ENCODE data around the gene SLC30A9.

The SLC30A9 gene

GRCh38 chr4:42066402-42066801 is 76.1 kb downstream of the SLC30A9 start:
- DNase-seq, result no peak
- ChIA-PET CTCF (no interaction called here), POLR2A (no interaction called here)
- H3K9me3 ChIP-seq (ENCODE audit: control extremely low read depth in 1 of 5, control insufficient read depth in 4 of 5, insufficient read depth in 2 of 5, low read depth in 1 of 5, low read length in 4 of 5), result no peaks in the 10 kb centered on the region
- WGBS (ENCODE audit: insufficient coverage), result no CpG with 5 or more reads among the region's 2 CpGs
- no peak overlapping the region for H3K4me3 ChIP-seq (ENCODE audit: control insufficient read depth in 1 of 7, extremely low read depth in 1 of 7, insufficient read depth in 4 of 7, low read depth in 2 of 7, low read length in 6 of 7)
- peaks cover 10 to 27% (median 19%) of the 10 kb centered on the region in 4 experiments for H3K36me3 ChIP-seq (ENCODE audit: control insufficient read depth in 4 of 4, insufficient read depth in 4 of 4, low read length in 3 of 4)
- H3K4me1 ChIP-seq (ENCODE audit: control extremely low read depth in 1 of 4, control insufficient read depth in 4 of 4, insufficient read depth in 4 of 4, low read length in 3 of 4), result no peaks in the 10 kb centered on the region
- no peak overlapping the region for H3K27ac ChIP-seq (ENCODE audit: insufficient read depth in 1 of 2, low read depth in 1 of 2, low read length in 2 of 2, poor library complexity in 1 of 2, severe bottlenecking in 2 of 2)
- no peaks in the 10 kb centered on the region for H3K27me3 ChIP-seq (replicated peaks in 2 of 5; ENCODE audit: control insufficient read depth in 4 of 5, insufficient read depth in 5 of 5, low read length in 4 of 5)

GRCh38 chr4:42067264-42067663 is 76.9 kb downstream of the SLC30A9 start:
- DNase-seq, result no peak
- Histone ChIP-seq H3K4me1 (ENCODE audit: control extremely low read depth in 1 of 4, control insufficient read depth in 4 of 4, insufficient read depth in 4 of 4, low read length in 3 of 4) (no peaks in the 10 kb centered on the region), H3K27me3 (replicated peaks in 2 of 5; ENCODE audit: control insufficient read depth in 4 of 5, insufficient read depth in 5 of 5, low read length in 4 of 5) (no peaks in the 10 kb centered on the region), H3K9me3 (ENCODE audit: control extremely low read depth in 1 of 5, control insufficient read depth in 4 of 5, insufficient read depth in 2 of 5, low read depth in 1 of 5, low read length in 4 of 5) (no peaks in the 10 kb centered on the region), H3K36me3 (ENCODE audit: control insufficient read depth in 4 of 4, insufficient read depth in 4 of 4, low read length in 3 of 4) (peaks cover 10 to 27% (median 19%) of the 10 kb centered on the region in 4 experiments), H3K27ac (ENCODE audit: insufficient read depth in 1 of 2, low read depth in 1 of 2, low read length in 2 of 2, poor library complexity in 1 of 2, severe bottlenecking in 2 of 2) (no peak overlapping the region), H3K4me3 (ENCODE audit: control insufficient read depth in 1 of 7, extremely low read depth in 1 of 7, insufficient read depth in 4 of 7, low read depth in 2 of 7, low read length in 6 of 7) (no peak overlapping the region)
- POLR2A ChIA-PET, result no interaction called here
- CTCF ChIA-PET, result no interaction called here
- WGBS (ENCODE audit: insufficient coverage), result no CpG with 5 or more reads among the region's 2 CpGs

- DNase-seq, result no peak
- Histone ChIP-seq H3K9me3 (ENCODE audit: control extremely low read depth in 1 of 5, control insufficient read depth in 4 of 5, insufficient read depth in 2 of 5, low read depth in 1 of 5, low read length in 4 of 5) (no peaks in the 10 kb centered on the region), H3K27ac (ENCODE audit: insufficient read depth in 1 of 2, low read depth in 1 of 2, low read length in 2 of 2, poor library complexity in 1 of 2, severe bottlenecking in 2 of 2) (no peak overlapping the region), H3K4me1 (ENCODE audit: control extremely low read depth in 1 of 4, control insufficient read depth in 4 of 4, insufficient read depth in 4 of 4, low read length in 3 of 4) (no peaks in the 10 kb centered on the region), H3K4me3 (ENCODE audit: control insufficient read depth in 1 of 7, extremely low read depth in 1 of 7, insufficient read depth in 4 of 7, low read depth in 2 of 7, low read length in 6 of 7) (no peak overlapping the region), H3K36me3 (ENCODE audit: control insufficient read depth in 4 of 4, insufficient read depth in 4 of 4, low read length in 3 of 4) (peaks cover 7 to 15% (median 11%) of the 10 kb centered on the region in 4 experiments), H3K27me3 (replicated peaks in 2 of 5; ENCODE audit: control insufficient read depth in 4 of 5, insufficient read depth in 5 of 5, low read length in 4 of 5) (no peaks in the 10 kb centered on the region)
- POLR2A ChIA-PET, result no interaction called here
- CTCF ChIA-PET, result no interaction called here
- WGBS (ENCODE audit: insufficient coverage), result 100% methylated on average over 1 of the region's 4 CpGs
Observed at GRCh38 chr4:42070463-42070862, 80.1 kb downstream of the SLC30A9 start.

- WGBS (ENCODE audit: insufficient coverage), result 100% methylated on average over 1 of the region's 1 CpG
- Histone ChIP-seq H3K36me3 (ENCODE audit: control insufficient read depth in 4 of 4, insufficient read depth in 4 of 4, low read length in 3 of 4) (peaks cover 4 to 9% (median 7%) of the 10 kb centered on the region in 4 experiments), H3K4me3 (ENCODE audit: control insufficient read depth in 1 of 7, extremely low read depth in 1 of 7, insufficient read depth in 4 of 7, low read depth in 2 of 7, low read length in 6 of 7) (no peak overlapping the region), H3K27me3 (replicated peaks in 2 of 5; ENCODE audit: control insufficient read depth in 4 of 5, insufficient read depth in 5 of 5, low read length in 4 of 5) (no peaks in the 10 kb centered on the region), H3K9me3 (ENCODE audit: control extremely low read depth in 1 of 5, control insufficient read depth in 4 of 5, insufficient read depth in 2 of 5, low read depth in 1 of 5, low read length in 4 of 5) (no peaks in the 10 kb centered on the region), H3K4me1 (ENCODE audit: control extremely low read depth in 1 of 4, control insufficient read depth in 4 of 4, insufficient read depth in 4 of 4, low read length in 3 of 4) (no peaks in the 10 kb centered on the region), H3K27ac (ENCODE audit: insufficient read depth in 1 of 2, low read depth in 1 of 2, low read length in 2 of 2, poor library complexity in 1 of 2, severe bottlenecking in 2 of 2) (no peak overlapping the region)
- CTCF ChIA-PET, result no interaction called here
- no peak for DNase-seq
- POLR2A ChIA-PET, result no interaction called here
Observed at GRCh38 chr4:42074294-42074693, 84.0 kb downstream of the SLC30A9 start.

- DNase-seq, result no peak
- Histone ChIP-seq H3K4me3 (ENCODE audit: control insufficient read depth in 1 of 7, extremely low read depth in 1 of 7, insufficient read depth in 4 of 7, low read depth in 2 of 7, low read length in 6 of 7) (no peak overlapping the region), H3K27me3 (replicated peaks in 2 of 5; ENCODE audit: control insufficient read depth in 4 of 5, insufficient read depth in 5 of 5, low read length in 4 of 5) (no peaks in the 10 kb centered on the region), H3K27ac (ENCODE audit: insufficient read depth in 1 of 2, low read depth in 1 of 2, low read length in 2 of 2, poor library complexity in 1 of 2, severe bottlenecking in 2 of 2) (no peak overlapping the region), H3K9me3 (ENCODE audit: control extremely low read depth in 1 of 5, control insufficient read depth in 4 of 5, insufficient read depth in 2 of 5, low read depth in 1 of 5, low read length in 4 of 5) (no peaks in the 10 kb centered on the region), H3K4me1 (ENCODE audit: control extremely low read depth in 1 of 4, control insufficient read depth in 4 of 4, insufficient read depth in 4 of 4, low read length in 3 of 4) (no peaks in the 10 kb centered on the region), H3K36me3 (ENCODE audit: control insufficient read depth in 4 of 4, insufficient read depth in 4 of 4, low read length in 3 of 4) (peaks cover 3 to 9% (median 3%) of the 10 kb centered on the region in 4 experiments)
- ChIA-PET POLR2A (no interaction called here), CTCF (no interaction called here)
Observed at GRCh38 chr4:42078184-42078801, 88.0 kb downstream of the SLC30A9 start.

- Histone ChIP-seq H3K9me3 (ENCODE audit: control extremely low read depth in 1 of 5, control insufficient read depth in 4 of 5, insufficient read depth in 2 of 5, low read depth in 1 of 5, low read length in 4 of 5) (no peaks in the 10 kb centered on the region), H3K4me1 (ENCODE audit: control extremely low read depth in 1 of 4, control insufficient read depth in 4 of 4, insufficient read depth in 4 of 4, low read length in 3 of 4) (no peaks in the 10 kb centered on the region), H3K27ac (ENCODE audit: insufficient read depth in 1 of 2, low read depth in 1 of 2, low read length in 2 of 2, poor library complexity in 1 of 2, severe bottlenecking in 2 of 2) (no peak overlapping the region), H3K27me3 (replicated peaks in 2 of 5; ENCODE audit: control insufficient read depth in 4 of 5, insufficient read depth in 5 of 5, low read length in 4 of 5) (no peaks in the 10 kb centered on the region), H3K36me3 (ENCODE audit: control insufficient read depth in 4 of 4, insufficient read depth in 4 of 4, low read length in 3 of 4) (peaks cover 0 to 6% (median 2%) of the 10 kb centered on the region in 4 experiments), H3K4me3 (ENCODE audit: control insufficient read depth in 1 of 7, extremely low read depth in 1 of 7, insufficient read depth in 4 of 7, low read depth in 2 of 7, low read length in 6 of 7) (no peak overlapping the region)
- ChIA-PET CTCF (no interaction called here), POLR2A (no interaction called here)
- 90% methylated on average over 3 of the region's 3 CpGs for WGBS (ENCODE audit: insufficient coverage)
- DNase-seq, result no peak
Observed at GRCh38 chr4:42080306-42080705, 90.0 kb downstream of the SLC30A9 start.

GRCh38 chr4:42083816-42084215 is 93.5 kb downstream of the SLC30A9 start:
- Histone ChIP-seq H3K27ac (ENCODE audit: insufficient read depth in 1 of 2, low read depth in 1 of 2, low read length in 2 of 2, poor library complexity in 1 of 2, severe bottlenecking in 2 of 2) (no peak overlapping the region), H3K36me3 (ENCODE audit: control insufficient read depth in 4 of 4, insufficient read depth in 4 of 4, low read length in 3 of 4) (peaks cover 0 to 11% (median 6%) of the 10 kb centered on the region in 4 experiments), H3K27me3 (replicated peaks in 2 of 5; ENCODE audit: control insufficient read depth in 4 of 5, insufficient read depth in 5 of 5, low read length in 4 of 5) (no peaks in the 10 kb centered on the region), H3K4me3 (ENCODE audit: control insufficient read depth in 1 of 7, extremely low read depth in 1 of 7, insufficient read depth in 4 of 7, low read depth in 2 of 7, low read length in 6 of 7) (no peak overlapping the region), H3K9me3 (ENCODE audit: control extremely low read depth in 1 of 5, control insufficient read depth in 4 of 5, insufficient read depth in 2 of 5, low read depth in 1 of 5, low read length in 4 of 5) (no peaks in the 10 kb centered on the region), H3K4me1 (ENCODE audit: control extremely low read depth in 1 of 4, control insufficient read depth in 4 of 4, insufficient read depth in 4 of 4, low read length in 3 of 4) (peaks cover 0 to 6% (median 2%) of the 10 kb centered on the region in 4 experiments)
- no peak for DNase-seq
- ChIA-PET POLR2A (no interaction called here), CTCF (no interaction called here)
- WGBS (ENCODE audit: insufficient coverage), result 100% methylated on average over 1 of the region's 1 CpG

Data from common myeloid progenitor, CD34-positive (primary cell).